Epithelial cell of esophagus (primary cell): Measurements from ENCODE around the gene AMOTL2.

ENCODE experiments used
- DNase-seq: peaks from one replicate; pipeline ENCODE4 v3.0.0; 2010; ENCODE audit warnings: low read depth
- H3K4me3 ChIP-seq: 2 replicates; pipeline ENCODE4 v1.5.1; 2011; ENCODE audit warnings: mild to moderate bottlenecking, low read length, control low read depth
- TF ChIP-seq, protein P1 (sequence below): IDR thresholded peaks from 2 replicates; pipeline ENCODE4 v1.5.1; 2011; ENCODE audit warnings: low read depth, mild to moderate bottlenecking, low read length, control low read depth, inconsistent platforms; ENCODE audit not compliant: insufficient read depth; ENCODE audit errors: missing control alignments

Gene AMOTL2

DNA sequence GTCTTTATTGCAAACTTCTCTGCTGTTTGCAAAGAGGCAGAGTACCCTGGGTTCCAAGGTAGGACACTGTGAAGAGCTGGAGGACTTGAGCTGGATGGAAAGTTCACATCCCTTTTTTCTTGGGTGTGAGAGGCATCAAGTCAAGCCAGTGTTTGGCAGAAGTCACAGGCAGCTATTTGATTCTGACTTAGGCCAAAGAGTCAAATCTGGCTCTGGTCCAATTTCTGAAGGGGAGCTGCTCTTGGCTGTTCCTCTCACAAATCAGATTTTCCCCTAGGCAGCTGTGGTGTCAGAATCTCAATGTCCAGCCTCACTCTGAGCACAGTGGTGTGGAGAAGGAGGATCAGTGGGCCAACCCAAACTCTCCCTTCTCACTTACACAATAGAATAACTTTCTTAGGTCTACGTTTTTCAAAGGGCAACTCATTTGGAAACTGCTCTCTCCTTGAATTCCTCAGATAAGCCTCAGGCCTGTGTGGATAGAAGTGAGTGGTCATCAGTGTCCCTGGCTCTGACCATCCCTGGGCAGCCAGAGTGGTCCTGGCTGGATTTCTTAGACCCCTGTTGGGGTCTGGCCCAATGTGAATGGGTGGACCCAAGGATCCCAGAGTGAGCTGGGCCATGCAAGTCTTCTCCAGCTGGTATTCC, 18.2 kb upstream of the AMOTL2 start:
- TF ChIP-seq, protein P1, sequence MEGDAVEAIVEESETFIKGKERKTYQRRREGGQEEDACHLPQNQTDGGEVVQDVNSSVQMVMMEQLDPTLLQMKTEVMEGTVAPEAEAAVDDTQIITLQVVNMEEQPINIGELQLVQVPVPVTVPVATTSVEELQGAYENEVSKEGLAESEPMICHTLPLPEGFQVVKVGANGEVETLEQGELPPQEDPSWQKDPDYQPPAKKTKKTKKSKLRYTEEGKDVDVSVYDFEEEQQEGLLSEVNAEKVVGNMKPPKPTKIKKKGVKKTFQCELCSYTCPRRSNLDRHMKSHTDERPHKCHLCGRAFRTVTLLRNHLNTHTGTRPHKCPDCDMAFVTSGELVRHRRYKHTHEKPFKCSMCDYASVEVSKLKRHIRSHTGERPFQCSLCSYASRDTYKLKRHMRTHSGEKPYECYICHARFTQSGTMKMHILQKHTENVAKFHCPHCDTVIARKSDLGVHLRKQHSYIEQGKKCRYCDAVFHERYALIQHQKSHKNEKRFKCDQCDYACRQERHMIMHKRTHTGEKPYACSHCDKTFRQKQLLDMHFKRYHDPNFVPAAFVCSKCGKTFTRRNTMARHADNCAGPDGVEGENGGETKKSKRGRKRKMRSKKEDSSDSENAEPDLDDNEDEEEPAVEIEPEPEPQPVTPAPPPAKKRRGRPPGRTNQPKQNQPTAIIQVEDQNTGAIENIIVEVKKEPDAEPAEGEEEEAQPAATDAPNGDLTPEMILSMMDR, result no peak
- no peak overlapping the region for H3K4me3 ChIP-seq
- DNase-seq, result no peak

DNA sequence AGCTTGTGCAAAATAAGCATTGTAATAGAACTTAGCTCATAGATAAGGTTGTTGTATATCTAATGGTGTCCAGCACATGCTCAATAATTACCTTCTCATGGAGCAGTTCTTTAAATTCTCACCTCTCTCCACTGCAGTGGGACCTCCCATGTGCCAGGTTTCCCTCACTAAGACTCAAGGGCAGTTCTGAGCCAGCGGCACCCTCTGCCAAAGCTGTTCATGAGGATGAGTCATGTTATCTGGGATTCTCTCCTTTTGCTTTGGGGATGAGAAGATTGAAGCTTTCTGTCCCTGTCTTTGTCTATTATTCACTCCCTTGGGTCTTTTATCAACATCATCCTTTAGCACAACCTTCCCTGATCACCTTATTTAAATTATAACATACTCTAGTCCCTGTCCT, 15.6 kb upstream of the AMOTL2 start:
- no peak for DNase-seq
- TF ChIP-seq, protein P1, result no peak
- H3K4me3 ChIP-seq, result no peak overlapping the region

GRCh38 chr3:134388788-134389485, 14.7 kb upstream of the AMOTL2 start:
- DNase-seq, result no peak
- H3K4me3 ChIP-seq, result no peak overlapping the region
- TF ChIP-seq, protein P1, result no peak

GRCh38 chr3:134388292-134388691, 14.0 kb upstream of the AMOTL2 start:
- H3K4me3 ChIP-seq, result no peak overlapping the region
- no peak for DNase-seq
- TF ChIP-seq, protein P1, result no peak

GRCh38 chr3:134387293-134387692, 13.0 kb upstream of the AMOTL2 start:
- TF ChIP-seq, protein P1, result no peak
- no peak overlapping the region for H3K4me3 ChIP-seq
- DNase-seq, result no peak

- TF ChIP-seq, protein P1, result no peak
- no peak for DNase-seq
- H3K4me3 ChIP-seq, result no peak overlapping the region
Observed at GRCh38 chr3:134384963-134385362, 10.7 kb upstream of the AMOTL2 start.
